ENCODE data around the gene BCAM.

Gene BCAM

DNA sequence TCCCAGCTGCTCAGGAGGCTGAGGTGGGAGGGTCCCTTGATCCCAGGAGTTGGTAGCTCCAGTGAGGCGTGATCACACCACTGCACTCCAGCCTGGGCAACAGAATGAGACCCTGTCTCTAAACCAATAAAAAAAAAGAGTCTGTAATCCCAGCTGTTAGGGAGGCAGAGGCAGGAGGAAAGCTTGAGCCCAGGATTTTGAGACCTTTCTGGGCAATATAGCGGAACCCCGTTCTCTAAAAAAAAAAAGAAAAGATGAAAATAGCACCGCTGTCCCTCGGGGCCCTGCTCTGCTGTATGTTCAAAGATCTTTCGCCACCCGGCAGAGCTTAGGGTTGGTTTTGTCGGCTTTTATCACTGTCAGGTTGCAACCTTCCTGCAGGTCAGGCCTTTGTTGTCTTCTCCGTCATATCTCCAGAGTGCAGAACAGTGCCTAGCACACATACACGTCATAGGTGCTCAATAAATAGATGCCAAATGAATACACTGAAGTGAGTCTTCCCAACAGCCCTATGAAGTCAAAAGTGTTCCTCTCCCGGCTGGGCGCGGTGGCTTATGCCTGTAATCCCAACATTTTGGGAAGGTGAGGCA, 13.4 kb upstream of the BCAM start:
- Histone ChIP-seq H3K79me2 (ENCODE audit: insufficient read depth, low read length) (no peaks in the 10 kb centered on the region), H4K20me1 (ENCODE audit: insufficient read depth, low read length) (no peaks in the 10 kb centered on the region), H3K9ac (ENCODE audit: low read depth, low read length) (no peak overlapping the region), H3K27ac (ENCODE audit: low read length) (no peak overlapping the region), H3K4me1 (ENCODE audit: insufficient read depth, low read length) (no peaks in the 10 kb centered on the region), H3K4me3 (ENCODE audit: low read depth in 1 of 2, low read length in 2 of 2) (no peak overlapping the region), H3K36me3 (ENCODE audit: insufficient read depth, low read length) (no peaks in the 10 kb centered on the region), H3K9me3 (ENCODE audit: insufficient read depth, low read length, severe bottlenecking) (no peaks in the 10 kb centered on the region), H2AFZ (ENCODE audit: low read depth, low read length) (no peak overlapping the region), H3K27me3 (ENCODE audit: insufficient read depth, low read length, poor library complexity) (no peaks in the 10 kb centered on the region), H3K4me2 (ENCODE audit: insufficient read depth, low read length) (no peak overlapping the region)
- ATAC-seq (ENCODE audit: insufficient read depth, low read depth) = no peak
- TF ChIP-seq, protein P1, sequence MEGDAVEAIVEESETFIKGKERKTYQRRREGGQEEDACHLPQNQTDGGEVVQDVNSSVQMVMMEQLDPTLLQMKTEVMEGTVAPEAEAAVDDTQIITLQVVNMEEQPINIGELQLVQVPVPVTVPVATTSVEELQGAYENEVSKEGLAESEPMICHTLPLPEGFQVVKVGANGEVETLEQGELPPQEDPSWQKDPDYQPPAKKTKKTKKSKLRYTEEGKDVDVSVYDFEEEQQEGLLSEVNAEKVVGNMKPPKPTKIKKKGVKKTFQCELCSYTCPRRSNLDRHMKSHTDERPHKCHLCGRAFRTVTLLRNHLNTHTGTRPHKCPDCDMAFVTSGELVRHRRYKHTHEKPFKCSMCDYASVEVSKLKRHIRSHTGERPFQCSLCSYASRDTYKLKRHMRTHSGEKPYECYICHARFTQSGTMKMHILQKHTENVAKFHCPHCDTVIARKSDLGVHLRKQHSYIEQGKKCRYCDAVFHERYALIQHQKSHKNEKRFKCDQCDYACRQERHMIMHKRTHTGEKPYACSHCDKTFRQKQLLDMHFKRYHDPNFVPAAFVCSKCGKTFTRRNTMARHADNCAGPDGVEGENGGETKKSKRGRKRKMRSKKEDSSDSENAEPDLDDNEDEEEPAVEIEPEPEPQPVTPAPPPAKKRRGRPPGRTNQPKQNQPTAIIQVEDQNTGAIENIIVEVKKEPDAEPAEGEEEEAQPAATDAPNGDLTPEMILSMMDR (IDR thresholded peaks at IDR 0.05; ENCODE audit: borderline replicate concordance, extremely low read depth, low read length, poor library complexity, severe bottlenecking) = no peak
- no peak for TF ChIP-seq EZH2 (IDR thresholded peaks at IDR 0.05; ENCODE audit: borderline replicate concordance, low read depth, low read length, severe bottlenecking)
- no peak for DNase-seq

DNA sequence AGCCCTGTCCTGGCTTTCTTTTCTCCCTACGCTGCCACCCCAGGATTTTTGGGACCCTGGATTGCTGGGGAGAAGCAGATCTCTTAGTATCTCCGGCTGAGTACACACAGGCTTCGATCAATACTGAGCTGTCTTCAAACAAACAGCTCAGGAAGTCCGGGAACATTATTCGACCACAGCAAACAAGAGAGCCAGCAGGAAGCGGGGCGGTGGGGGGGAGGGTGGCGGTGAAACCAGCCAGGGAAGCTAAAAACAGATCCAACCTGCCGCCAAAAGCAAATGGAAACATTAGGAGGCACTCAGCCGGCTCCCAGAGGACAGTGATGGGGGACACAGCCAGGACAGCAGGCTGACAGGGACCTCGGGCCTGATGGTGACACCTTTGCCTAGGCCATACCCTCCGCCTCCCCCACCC, 12.2 kb upstream of the BCAM start:
- H3K9ac ChIP-seq (ENCODE audit: low read depth, low read length) = no peak overlapping the region
- H3K4me2 ChIP-seq (ENCODE audit: insufficient read depth, low read length) = no peak overlapping the region
- no peak; the same call in 2 of the 3 replicates for ATAC-seq (ENCODE audit: insufficient read depth, low read depth)

DNA sequence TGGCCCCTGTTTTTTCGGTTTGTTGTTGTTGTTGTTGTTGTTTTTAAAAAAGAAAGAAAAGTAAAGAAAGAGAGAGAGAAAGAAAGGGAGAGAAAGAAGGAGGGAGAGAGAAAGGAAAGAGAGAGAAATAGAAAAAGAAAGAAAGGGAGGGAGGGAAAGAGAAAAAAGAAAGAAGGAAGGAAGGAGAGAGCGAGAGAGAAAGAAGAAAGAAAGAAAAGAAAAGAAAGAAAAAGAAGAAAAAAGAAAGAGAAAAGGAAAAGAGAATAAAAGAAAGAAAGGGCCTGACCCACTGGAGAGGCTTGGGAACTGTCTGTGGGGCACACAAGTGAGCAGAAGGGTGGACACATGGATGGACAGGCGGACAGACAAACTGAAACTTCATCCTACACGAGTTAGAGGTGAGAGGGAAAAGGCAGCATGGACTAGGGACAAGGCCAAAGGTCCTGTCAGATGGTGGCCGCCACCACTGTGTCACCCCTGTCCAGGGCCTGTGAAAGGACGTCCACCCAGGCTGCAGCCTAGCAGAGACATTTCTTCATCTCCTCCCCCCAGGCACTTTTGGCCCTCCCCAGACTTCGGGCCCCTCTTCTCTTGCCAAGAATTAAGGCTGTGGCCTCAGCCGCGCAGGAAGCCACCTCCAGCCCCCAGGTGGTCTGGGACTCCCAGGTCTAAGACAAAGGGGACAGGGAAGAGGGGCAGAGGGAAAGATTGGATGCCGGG, 9.1 kb upstream of the BCAM start:
- no peaks in the 10 kb centered on the region for H4K20me1 ChIP-seq (ENCODE audit: insufficient read depth, low read length)
- ATAC-seq (ENCODE audit: insufficient read depth, low read depth) (no peak), DNase-seq (no peak)
- H2AFZ ChIP-seq (ENCODE audit: low read depth, low read length) = no peak overlapping the region
- H3K4me3 ChIP-seq (ENCODE audit: low read depth in 1 of 2, low read length in 2 of 2) = no peak overlapping the region
- no peak for TF ChIP-seq EZH2 (IDR thresholded peaks at IDR 0.05; ENCODE audit: borderline replicate concordance, low read depth, low read length, severe bottlenecking)
- TF ChIP-seq, protein P1 (IDR thresholded peaks at IDR 0.05; ENCODE audit: borderline replicate concordance, extremely low read depth, low read length, poor library complexity, severe bottlenecking) = no peak
- no peaks in the 10 kb centered on the region for H3K27me3 ChIP-seq (ENCODE audit: insufficient read depth, low read length, poor library complexity)
- H3K9me3 ChIP-seq (ENCODE audit: insufficient read depth, low read length, severe bottlenecking) = no peaks in the 10 kb centered on the region
- no peak overlapping the region for H3K9ac ChIP-seq (ENCODE audit: low read depth, low read length)
- no peaks in the 10 kb centered on the region for H3K4me1 ChIP-seq (ENCODE audit: insufficient read depth, low read length)
- no peak overlapping the region for H3K4me2 ChIP-seq (ENCODE audit: insufficient read depth, low read length)
- no peaks in the 10 kb centered on the region for H3K36me3 ChIP-seq (ENCODE audit: insufficient read depth, low read length)
- H3K27ac ChIP-seq (ENCODE audit: low read length) = no peak overlapping the region
- H3K79me2 ChIP-seq (ENCODE audit: insufficient read depth, low read length) = no peaks in the 10 kb centered on the region

More for the DNA sequence above, 12.2 kb upstream of the BCAM start:
- Histone ChIP-seq H3K27me3 (ENCODE audit: insufficient read depth, low read length, poor library complexity) (no peaks in the 10 kb centered on the region), H3K79me2 (ENCODE audit: insufficient read depth, low read length) (no peaks in the 10 kb centered on the region), H3K9me3 (ENCODE audit: insufficient read depth, low read length, severe bottlenecking) (no peaks in the 10 kb centered on the region), H3K4me1 (ENCODE audit: insufficient read depth, low read length) (no peaks in the 10 kb centered on the region), H3K27ac (ENCODE audit: low read length) (no peak overlapping the region), H3K4me3 (ENCODE audit: low read depth in 1 of 2, low read length in 2 of 2) (no peak overlapping the region), H2AFZ (ENCODE audit: low read depth, low read length) (no peak overlapping the region), H3K36me3 (ENCODE audit: insufficient read depth, low read length) (no peaks in the 10 kb centered on the region), H4K20me1 (ENCODE audit: insufficient read depth, low read length) (no peaks in the 10 kb centered on the region)
- DNase-seq = peak; percentile 23
- no peak for TF ChIP-seq EZH2 (IDR thresholded peaks at IDR 0.05; ENCODE audit: borderline replicate concordance, low read depth, low read length, severe bottlenecking)
- TF ChIP-seq, protein P1 (IDR thresholded peaks at IDR 0.05; ENCODE audit: borderline replicate concordance, extremely low read depth, low read length, poor library complexity, severe bottlenecking) = no peak
